Neural progenitor cell (in vitro differentiated cells): ENCODE data around the gene LASP1NB.

ENCODE experiments used
- EZH2 ChIP-seq: fragments of 200-600 bp; sonication (generic); IDR thresholded peaks from 2 replicates; pipeline ENCODE4 v1.6.1; 2017; ENCODE audit warnings: antibody characterized with exemption, mild to moderate bottlenecking, moderate library complexity
- TF ChIP-seq, protein P1 (sequence below): fragments of 200-600 bp; sonication (generic); IDR thresholded peaks from 2 replicates; pipeline ENCODE4 v1.5.1; 2017; ENCODE audit warnings: antibody characterized with exemption, mild to moderate bottlenecking

DNA sequence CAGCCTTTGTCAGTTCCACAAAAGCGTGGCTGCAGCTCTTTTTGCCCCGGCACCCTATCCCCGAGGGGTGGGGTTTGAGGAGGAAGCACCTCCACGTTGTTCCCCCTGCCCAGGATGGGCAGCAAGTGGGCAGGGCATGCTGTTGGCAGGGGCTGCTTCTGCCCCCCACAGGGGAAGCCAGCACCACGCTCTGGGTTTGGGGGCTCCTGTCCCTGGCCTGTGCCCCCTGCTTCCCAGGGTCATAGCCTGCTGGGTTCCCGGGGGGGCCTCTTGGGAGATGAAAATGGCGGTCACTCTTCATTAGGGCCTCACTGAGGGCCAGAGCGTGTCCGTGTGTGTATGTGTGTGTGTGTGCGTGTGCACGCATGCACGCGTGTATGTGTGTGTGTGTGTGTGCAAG is 32.8 kb upstream of the LASP1NB start:
- TF ChIP-seq, protein P1, sequence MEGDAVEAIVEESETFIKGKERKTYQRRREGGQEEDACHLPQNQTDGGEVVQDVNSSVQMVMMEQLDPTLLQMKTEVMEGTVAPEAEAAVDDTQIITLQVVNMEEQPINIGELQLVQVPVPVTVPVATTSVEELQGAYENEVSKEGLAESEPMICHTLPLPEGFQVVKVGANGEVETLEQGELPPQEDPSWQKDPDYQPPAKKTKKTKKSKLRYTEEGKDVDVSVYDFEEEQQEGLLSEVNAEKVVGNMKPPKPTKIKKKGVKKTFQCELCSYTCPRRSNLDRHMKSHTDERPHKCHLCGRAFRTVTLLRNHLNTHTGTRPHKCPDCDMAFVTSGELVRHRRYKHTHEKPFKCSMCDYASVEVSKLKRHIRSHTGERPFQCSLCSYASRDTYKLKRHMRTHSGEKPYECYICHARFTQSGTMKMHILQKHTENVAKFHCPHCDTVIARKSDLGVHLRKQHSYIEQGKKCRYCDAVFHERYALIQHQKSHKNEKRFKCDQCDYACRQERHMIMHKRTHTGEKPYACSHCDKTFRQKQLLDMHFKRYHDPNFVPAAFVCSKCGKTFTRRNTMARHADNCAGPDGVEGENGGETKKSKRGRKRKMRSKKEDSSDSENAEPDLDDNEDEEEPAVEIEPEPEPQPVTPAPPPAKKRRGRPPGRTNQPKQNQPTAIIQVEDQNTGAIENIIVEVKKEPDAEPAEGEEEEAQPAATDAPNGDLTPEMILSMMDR = no peak
- TF ChIP-seq EZH2 = no peak
